NCI-H2081 treated with DMSO at 0.1 percent for 48 hours (cell line): ENCODE data around the gene SNAP29.
"Not testable (repeated sequence)": the region's sequence is repeated elsewhere in the genome, so short reads cannot be mapped to it uniquely, and the experiment has no call there.

ENCODE experiments used
- DNase-seq: peaks from one replicate; lab custom pipeline; 2025; lab: John Stamatoyannopoulos, UW

Gene SNAP29

DNA sequence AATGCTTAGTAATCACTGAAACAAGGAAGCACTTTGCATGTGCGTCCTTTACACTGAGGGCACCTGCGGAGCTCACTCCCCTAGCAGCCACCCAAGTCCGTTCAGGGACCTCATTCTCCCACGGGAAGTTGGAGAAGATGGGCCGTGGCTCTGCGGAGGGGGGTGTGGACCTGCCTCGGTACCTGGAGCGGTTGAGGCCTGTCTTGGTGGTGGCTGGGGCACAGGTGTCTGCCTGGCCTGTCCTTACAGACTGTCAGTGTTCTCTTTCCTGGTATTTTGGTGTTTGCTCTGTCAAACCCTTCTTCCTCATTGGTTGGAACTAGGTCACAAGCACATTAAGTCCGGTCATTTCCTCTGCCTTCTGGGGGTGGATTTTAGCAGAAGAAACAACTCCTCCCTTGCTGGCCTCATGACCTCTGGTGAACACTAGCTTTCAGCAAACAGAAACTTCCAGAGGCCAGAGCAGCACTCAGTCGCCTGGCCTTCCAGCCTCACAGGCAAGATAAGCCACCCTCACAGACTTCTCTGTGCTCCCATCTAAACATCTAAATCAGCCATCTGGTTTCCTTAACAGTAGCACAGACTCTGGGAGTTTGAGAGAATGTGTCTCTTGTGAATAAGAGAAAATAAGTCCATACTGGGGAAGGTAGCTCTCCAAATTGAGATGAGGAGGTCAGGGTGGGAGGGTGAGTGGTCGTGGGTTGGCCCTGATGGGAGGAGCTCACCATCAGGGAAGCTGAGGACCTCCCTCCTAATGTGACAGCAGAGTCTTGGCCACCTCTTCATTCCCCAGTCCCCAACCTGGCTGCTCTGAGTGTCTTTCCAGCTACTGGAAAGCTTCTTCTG lies 8.6 kb downstream of the SNAP29 start:
- DNase-seq, result no peak

GRCh38 chr22:20868025-20868962 lies 9.5 kb downstream of the SNAP29 start:
- no peak for DNase-seq

DNA sequence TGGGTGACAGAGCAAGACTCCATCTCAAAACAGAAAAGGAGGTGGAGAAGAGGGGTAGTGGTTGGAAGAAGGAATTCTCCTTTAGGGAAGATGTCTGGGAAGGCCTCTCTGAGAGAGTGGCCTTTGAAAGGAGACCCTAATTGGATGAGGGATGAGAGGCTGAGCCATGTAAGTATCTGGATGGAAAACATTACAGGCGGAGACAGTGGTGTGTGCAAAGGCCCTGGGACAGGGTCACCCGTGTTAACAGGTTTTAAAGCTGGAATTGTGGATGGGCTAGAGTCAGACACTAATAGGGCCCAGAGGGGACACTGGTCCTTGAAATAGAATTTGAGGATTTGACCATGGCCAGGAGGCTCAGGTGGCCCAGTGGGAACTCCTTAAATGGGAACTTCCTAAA lies 10.4 kb downstream of the SNAP29 start:
- DNase-seq, result no peak

DNA sequence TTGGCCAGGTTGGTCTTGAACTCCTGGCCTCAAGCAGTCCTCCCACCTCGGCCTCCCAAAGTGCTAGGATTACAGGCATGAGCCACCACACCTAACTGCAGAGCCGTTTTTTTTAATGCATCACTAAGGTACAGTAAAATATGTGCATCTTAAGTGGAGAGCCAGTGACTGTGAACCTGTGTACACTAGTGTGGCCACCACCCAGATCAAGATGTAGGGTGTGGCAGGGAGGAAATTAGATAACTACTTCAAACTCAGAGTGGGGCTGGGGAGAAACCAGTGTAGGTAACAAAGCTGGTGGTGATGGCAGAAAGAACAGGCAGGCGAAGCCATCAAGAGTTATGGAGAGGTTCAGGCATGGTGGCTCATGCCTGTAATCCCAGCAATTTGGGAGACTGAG lies 14.4 kb downstream of the SNAP29 start:
- no peak for DNase-seq

DNA sequence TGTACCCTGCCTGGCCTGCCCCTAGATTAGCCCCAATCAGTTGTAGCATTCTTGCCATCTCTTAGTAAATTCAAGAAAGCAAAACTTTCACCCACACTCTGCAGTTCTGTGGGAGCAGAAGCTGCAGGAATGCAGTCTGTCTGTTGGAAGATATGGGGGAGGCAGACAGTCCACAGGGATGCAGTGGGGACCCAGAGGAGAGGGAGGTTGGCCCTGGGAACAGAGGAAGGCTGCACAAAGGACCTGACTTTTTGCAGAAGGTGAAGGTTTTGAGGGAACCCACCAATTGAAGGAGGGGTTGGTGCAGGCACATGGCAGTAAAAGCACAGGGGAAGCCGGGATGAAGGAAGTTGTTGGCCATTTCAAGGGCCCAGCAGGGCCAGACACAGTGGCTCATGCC lies 16.5 kb downstream of the SNAP29 start:
- DNase-seq, result no peak

DNA sequence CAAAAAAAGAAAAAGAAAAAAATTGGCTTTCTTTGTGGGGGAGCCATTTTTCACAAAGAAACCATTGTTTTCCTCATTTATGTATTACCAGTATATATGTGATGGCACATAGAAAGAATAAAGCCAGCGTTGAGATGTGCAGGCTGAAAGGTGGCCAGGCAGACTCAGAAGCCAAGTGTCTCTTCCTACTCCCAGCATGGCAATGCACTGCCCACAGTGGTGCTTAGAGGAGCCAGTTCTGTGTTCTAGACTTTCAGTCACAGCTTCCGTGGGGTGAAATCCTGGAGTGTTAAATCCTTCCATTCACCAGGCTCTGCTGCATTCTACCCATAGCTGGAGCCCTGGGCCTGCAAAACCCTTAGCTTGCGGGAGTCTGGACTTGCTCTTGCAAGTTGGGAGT lies 18.9 kb downstream of the SNAP29 start:
- DNase-seq, result no peak

DNA sequence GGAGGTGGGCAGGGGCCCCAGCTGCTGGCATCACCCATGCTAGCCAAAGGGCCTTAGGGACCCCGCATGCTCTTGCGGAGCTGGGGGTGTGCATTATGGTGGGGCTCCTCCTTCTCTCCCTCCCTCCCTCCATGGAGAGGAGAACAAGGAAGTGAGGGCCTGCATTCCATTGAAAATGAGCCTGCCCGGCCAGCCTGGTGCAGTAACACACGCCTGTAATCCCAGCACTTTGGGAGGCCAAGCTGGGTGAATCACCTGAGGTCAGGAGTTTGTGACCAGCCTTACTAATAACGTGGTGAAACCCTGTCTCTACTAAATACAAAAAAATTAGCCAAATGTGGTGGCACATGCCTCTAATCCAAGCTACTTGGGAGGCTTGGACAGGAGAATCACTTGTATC lies 22.4 kb downstream of the SNAP29 start:
- DNase-seq, result no peak

DNA sequence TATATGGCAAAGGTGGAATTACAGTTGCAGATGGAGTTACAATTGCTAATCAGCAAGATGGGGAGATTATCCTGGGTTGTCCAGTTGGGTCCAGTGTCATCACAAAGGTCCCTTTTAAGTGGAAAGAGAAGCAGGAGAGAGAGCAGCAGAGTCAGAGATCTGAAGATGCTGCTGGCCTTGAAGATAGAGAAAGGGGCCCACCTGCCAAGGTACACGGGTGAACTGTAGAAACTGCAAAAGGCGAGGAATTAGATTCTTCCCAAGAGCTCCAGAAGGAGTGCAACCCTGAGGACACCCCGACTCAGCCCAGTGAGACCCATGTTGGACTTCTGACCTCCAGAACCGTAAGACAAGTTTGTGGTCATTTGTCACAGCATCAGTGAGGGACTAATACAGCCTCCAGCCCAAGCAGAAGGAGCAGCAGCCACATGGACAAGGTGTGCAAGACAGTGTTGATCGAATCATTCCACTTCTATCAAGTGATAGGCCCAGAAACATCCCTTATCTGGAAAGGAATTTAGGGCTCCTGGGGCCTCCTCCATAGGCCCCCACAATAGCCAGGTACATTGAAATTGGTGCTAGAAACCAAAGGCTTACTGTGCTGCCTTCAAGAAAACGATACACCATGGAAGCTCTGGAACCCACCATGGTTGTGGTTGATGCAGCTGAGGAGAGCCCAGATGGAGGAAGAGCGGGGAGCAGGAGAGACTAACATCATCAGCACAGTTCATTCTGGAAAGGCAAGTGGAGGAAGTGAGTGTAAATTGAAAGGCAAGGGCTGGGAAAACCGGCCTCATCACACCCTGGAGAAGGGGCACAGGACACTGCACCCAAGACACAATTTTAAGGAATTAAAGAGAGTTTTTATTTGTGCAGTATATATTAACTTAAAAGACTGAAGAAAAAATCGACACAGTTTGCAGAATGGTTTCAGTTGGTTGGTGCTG lies 23.3 kb downstream of the SNAP29 start:
- no peak for DNase-seq

DNA sequence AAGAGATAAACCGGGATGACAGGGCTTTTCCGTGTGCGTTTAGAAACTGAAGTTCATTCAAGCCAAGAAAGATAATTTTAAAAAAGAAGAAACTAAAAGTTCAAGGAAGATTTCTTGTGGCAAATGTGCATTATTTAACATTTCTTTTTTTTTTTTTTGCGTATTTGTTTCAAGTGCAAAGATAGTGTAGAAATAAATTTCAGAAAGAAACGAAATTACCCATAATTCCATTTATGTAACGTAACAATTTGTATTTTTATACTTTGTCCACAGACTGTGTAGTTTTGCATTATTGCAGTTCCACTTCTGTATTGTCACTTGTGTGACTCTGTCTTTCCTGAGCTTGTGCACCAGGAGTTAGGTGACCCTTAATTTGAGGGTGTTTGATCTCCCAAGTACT lies 24.0 kb downstream of the SNAP29 start:
- DNase-seq, result no peak

GRCh38 chr22:20884454-20884853 lies 25.6 kb downstream of the SNAP29 start:
- no peak for DNase-seq

DNA sequence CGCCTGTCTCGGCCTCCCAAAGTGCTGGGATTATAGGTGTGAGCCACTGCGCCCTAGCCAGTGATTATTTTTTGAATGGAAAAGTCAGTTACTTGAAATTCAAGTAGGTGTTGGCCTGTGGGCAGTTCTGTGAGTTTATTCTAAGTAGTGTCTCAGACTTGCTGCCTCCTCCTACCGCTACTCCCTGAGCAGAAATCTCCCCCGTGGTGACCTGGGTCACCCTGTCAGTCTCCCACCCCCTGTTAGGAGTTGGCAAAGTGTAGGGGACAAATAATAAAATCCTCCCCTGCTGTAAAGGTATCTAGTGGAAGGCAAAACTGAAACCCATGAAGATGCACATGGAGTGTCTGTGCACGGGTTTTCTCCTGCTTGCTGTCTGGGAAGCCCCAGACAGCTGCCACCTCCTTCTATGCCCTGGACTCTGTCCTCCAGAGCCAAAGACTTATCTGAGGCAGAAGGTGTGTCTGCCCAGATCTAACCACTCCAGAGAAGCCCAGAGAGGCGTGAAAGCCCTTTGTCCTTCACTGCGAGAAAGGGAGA lies 26.3 kb downstream of the SNAP29 start:
- DNase-seq, result no peak

DNA sequence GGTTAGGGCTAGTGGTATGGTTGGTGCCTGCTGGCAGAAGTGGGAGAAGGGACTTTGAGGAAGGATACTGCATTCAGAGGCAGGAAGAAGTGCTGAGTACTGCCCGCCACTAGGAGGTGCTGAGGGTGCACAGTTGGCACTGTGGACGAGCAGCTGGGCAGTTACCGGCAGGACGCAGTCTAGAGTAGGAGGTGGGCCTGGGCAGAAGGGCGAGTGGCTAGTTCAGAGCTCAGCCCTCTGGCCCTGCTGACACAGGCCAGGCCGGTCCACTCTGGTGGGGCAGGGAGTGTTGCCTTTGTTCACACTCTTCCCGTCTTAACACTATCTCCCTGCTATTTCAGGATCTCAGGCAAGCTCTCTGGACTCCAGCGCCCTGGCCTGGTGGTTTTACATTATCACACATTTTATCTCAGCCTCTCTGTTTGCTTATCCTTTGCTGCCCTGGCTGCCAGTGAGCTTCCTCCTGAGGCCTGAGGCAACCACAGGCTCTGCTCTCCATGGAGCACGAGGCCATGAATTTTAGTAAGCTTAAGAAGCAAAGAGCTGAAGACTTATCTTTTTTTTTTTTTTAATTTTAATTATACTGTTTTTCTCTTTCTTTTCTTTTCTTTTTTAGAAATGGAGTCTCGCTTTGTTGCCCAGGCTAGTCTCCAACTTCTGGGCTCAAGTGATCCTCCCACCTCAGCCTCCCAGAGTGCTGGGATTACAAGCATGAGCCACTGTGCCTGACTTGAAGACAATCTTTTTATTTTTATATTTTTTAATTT lies 26.9 kb downstream of the SNAP29 start:
- DNase-seq, result peak; percentile 21

DNA sequence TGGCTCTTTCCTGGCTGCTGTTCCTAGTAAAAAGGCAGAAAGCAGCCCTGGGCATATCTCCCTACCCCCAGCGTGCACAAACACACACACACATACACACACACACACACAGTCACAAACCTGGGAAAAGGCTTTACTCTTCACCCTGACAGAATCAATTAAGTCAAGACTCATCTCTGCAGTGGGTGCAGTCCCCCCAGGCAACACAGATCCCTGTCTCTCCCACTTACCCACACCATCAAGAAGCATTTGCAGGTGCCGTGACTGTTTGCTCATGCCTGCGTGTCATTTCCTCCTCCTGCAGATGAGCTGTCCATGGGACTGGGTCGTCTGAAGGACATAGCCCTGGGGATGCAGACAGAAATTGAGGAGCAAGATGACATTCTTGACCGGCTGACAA lies 28.6 kb downstream of the SNAP29 start:
- DNase-seq, result no peak

DNA sequence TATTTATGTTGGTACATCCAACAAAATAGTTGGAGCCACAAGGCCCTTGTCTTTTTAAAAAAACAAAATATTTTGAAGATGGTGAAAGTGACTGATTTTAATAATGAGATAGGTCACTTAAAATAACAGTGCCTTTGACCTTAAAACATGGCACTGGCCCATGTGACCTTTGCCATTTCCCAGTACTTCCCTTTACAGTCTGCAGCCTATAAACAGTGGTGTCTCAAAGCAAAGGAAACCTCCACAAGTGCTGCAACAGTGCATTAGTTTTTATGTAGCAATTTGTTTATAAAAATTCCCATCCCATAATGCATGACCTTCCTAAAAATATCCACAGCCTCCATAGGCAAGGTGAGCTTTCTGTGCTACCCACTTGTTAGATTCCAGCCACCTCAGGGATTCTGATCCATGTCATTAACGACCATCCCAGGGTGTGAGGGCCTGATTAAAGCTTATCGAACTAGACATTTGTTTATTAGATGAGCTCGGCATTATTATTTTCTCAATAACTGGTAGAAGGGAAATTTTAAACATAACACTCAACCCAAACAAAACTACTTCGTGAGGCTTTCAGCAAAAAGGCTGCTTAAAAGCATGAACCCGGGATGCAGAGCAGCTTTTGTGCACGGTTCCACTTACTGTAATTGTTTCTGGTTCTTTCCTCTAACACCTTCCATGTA lies 30.4 kb downstream of the SNAP29 start:
- DNase-seq, result no peak

- no peak for DNase-seq
These were observed 31.2 kb downstream of the SNAP29 start for GRCh38 chr22:20889904-20890540.

- DNase-seq, result no peak
These were observed 32.2 kb downstream of the SNAP29 start for GRCh38 chr22:20890975-20891374.

DNA sequence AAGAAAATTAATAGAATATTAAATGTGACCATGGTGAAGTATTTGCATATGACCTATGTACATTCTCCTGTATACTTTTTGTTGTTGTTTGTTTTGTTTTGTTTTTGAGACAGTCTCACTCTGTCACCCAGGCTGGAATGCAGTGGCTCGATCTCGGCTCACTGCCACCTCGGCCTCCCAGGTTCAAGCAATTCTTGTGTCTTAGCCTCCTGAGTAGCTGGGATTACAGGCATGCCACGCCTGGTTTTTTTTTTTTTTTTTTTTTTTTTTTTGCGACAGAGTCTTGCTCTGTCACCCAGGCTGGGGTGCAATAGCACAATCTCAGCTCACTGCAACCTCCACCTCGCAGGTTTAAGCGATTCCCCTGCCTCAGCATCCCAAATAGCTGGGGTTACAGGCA lies 38.9 kb downstream of the SNAP29 start:
- not testable (repeated sequence) for DNase-seq

DNA sequence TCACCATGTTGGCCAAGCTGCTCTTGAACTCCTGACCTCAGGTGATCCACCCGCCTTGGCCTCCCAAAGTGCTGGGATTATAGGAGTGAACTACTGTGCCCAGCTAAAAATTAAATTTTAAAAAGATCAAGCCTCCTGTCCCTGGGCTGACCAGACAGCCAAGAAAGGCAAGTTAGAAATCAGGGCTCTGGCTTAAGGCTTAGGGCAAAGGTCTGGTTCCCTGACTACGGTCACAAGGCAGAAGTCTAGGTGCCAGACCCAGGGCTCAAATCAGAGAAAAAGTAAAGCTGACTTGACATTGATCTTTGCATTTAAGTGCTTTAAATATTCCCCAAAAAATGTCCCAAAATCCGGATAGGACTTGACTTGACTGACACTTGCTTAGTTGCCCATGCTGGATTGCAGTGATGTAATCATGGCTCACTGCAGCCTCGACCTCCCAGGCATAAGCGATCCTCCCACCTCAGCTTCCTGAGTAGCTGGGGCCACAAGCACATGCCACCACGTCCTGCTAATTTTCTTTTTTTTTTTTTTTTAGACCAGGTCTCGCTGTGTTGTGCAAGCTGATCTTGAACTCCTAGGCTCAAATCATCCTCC lies 41.1 kb downstream of the SNAP29 start:
- no peak for DNase-seq
